Thoracic aorta (tissue), 2 donors: Measurements from ENCODE around the gene BICD1. TPM values are rescaled to one million over a fixed set of nuclear protein-coding genes. Genes with fewer than 3 reads are reported as not detected.

Source experiments
- ATAC-seq: fragments of 150-250 bp; one replicate; pipeline ENCODE4 v1.8.0; 2017; ENCODE audit warnings: low read depth; ENCODE audit not compliant: insufficient number of reproducible peaks, low FRiP score
- DNase-seq: peaks from one replicate; pipeline ENCODE4 v3.0.0-alpha.2; 2020; ENCODE audit warnings: low spot score
- H3K27ac ChIP-seq, 2 donors: fragments of 200-600 bp; sonication (generic); 1 replicate in 1 of 2; 2 replicates in 1 of 2; pipeline ENCODE4 v1.5.1; 2016; ENCODE audit warnings: mild to moderate bottlenecking in 2 of 2, moderate library complexity in 2 of 2
- H3K27me3 ChIP-seq: fragments of 200-600 bp; sonication (generic); replicated peaks from 2 replicates; pipeline ENCODE4 v1.6.0; 2016; ENCODE audit warnings: mild to moderate bottlenecking; ENCODE audit not compliant: insufficient read depth
- H3K36me3 ChIP-seq: fragments of 200-600 bp; sonication (generic); one replicate; pipeline ENCODE4 v1.5.1; 2016
- H3K4me1 ChIP-seq, 2 donors: fragments of 200-600 bp; sonication (generic); 1 replicate in 1 of 2; 2 replicates in 1 of 2; pipeline versions ENCODE4 v1.5.1 to v1.6.0; 2016; ENCODE audit warnings: low read depth in 2 of 2, mild to moderate bottlenecking in 1 of 2; ENCODE audit not compliant: control insufficient read depth in 1 of 2
- H3K4me3 ChIP-seq: fragments of 200-600 bp; sonication (generic); 2 replicates; pipeline ENCODE4 v1.5.1; 2016; ENCODE audit warnings: mild to moderate bottlenecking
- H3K9me3 ChIP-seq: fragments of 200-600 bp; sonication (generic); 2 replicates; pipeline ENCODE4 v1.5.1; 2016
- CTCF ChIP-seq: fragments of 200-600 bp; sonication (generic); IDR thresholded peaks from one replicate; pipeline ENCODE4 v1.5.1; 2019; ENCODE audit warnings: antibody characterized with exemption
- total RNA-seq, 2 donors: library from RNA; depleted of rRNA; stranded (reverse); fragments of >200 nt; gene quantifications; one replicate each; pipeline versions ENCODE4 v1.1.0 to v1.2.3, GENCODE V29; 2016

BICD1 gene
- total RNA-seq, 2 donors from 2014 or later = 18.7 to 44.7 TPM

- Histone ChIP-seq H3K4me1 (no peaks in the 10 kb centered on the region), H3K27me3 (no peaks in the 10 kb centered on the region), H3K27ac (no peak overlapping the region), H3K36me3 (no peaks in the 10 kb centered on the region), H3K4me3 (no peak overlapping the region), H3K9me3 (no peaks in the 10 kb centered on the region)
- DNase-seq = no peak
- TF ChIP-seq CTCF = no peak
- no peak for ATAC-seq
These were observed 189.9 kb downstream of the BICD1 start for GRCh38 chr12:32296567-32296966.

GRCh38 chr12:32298917-32299316 lies 192.3 kb downstream of the BICD1 start:
- no peaks in the 10 kb centered on the region for H3K4me1 ChIP-seq
- H3K27ac ChIP-seq = no peak overlapping the region
- ATAC-seq (no peak), DNase-seq (no peak)
- H3K36me3 ChIP-seq = no peaks in the 10 kb centered on the region
- no peak for TF ChIP-seq CTCF
- no peak overlapping the region for H3K4me3 ChIP-seq
- no peaks in the 10 kb centered on the region for H3K9me3 ChIP-seq
- H3K27me3 ChIP-seq = no peaks in the 10 kb centered on the region

- ATAC-seq (no peak), DNase-seq (no peak)
- H3K27ac ChIP-seq = no peak overlapping the region
These were observed 194.6 kb downstream of the BICD1 start for GRCh38 chr12:32301216-32301615.

GRCh38 chr12:32302218-32303173 lies 195.8 kb downstream of the BICD1 start:
- Histone ChIP-seq H3K27me3 (no peaks in the 10 kb centered on the region), H3K9me3 (no peaks in the 10 kb centered on the region), H3K4me1 (no peaks in the 10 kb centered on the region), H3K27ac (no peak overlapping the region), H3K36me3 (no peaks in the 10 kb centered on the region), H3K4me3 (no peak overlapping the region)
- no peak for TF ChIP-seq CTCF
- no peak for DNase-seq
- ATAC-seq = no peak

More at GRCh38 chr12:32301216-32301615, 194.6 kb downstream of the BICD1 start:
- Histone ChIP-seq H3K4me3 (no peak overlapping the region), H3K4me1 (no peaks in the 10 kb centered on the region), H3K9me3 (no peaks in the 10 kb centered on the region), H3K36me3 (no peaks in the 10 kb centered on the region), H3K27me3 (no peaks in the 10 kb centered on the region)
- TF ChIP-seq CTCF = no peak

- ATAC-seq (no peak), DNase-seq (no peak)
- Histone ChIP-seq H3K4me3 (no peak overlapping the region), H3K4me1 (no peaks in the 10 kb centered on the region), H3K27me3 (no peaks in the 10 kb centered on the region), H3K36me3 (no peaks in the 10 kb centered on the region), H3K9me3 (no peaks in the 10 kb centered on the region), H3K27ac (no peak overlapping the region)
- TF ChIP-seq CTCF = no peak
These were observed 196.5 kb downstream of the BICD1 start for GRCh38 chr12:32303174-32303549.
